Measurements from ENCODE around the gene NUP214.

The NUP214 gene

GRCh38 chr9:131279863-131280570 is 154.6 kb downstream of the NUP214 start:
- no peak for DNase-seq

- no peak for DNase-seq
Observed at GRCh38 chr9:131280660-131281059, 155.3 kb downstream of the NUP214 start.

- DNase-seq: no peak
Observed at GRCh38 chr9:131281119-131281965, 156.0 kb downstream of the NUP214 start.

GRCh38 chr9:131282175-131282574 is 156.8 kb downstream of the NUP214 start:
- DNase-seq: no peak

GRCh38 chr9:131282688-131283422 is 157.5 kb downstream of the NUP214 start:
- DNase-seq: no peak

Measured in NCI-H345 (cell line).